ENCODE data around the gene SIAH1.
"Not testable (repeated sequence)": the region's sequence is repeated elsewhere in the genome, so short reads cannot be mapped to it uniquely, and the experiment has no call there.

The SIAH1 gene

GRCh38 chr16:48378836-48379235 is 6.4 kb downstream of the SIAH1 start:
- Histone ChIP-seq H3K36me3 (ENCODE audit: control insufficient read depth, insufficient read depth, low read length) (no peaks in the 10 kb centered on the region), H3K4me1 (ENCODE audit: control insufficient read depth, insufficient read depth, low read length, poor library complexity, severe bottlenecking) (peaks cover 8% of the 10 kb centered on the region), H3K27ac (ENCODE audit: insufficient read depth, low read length, poor library complexity, severe bottlenecking) (no peak overlapping the region), H3K9me3 (ENCODE audit: control insufficient read depth, low read length) (no peaks in the 10 kb centered on the region), H3K4me3 (ENCODE audit: insufficient read depth, low read depth, low read length, poor library complexity, severe bottlenecking) (no peak overlapping the region), H3K27me3 (replicated peaks; ENCODE audit: control insufficient read depth, insufficient read depth, low read length, poor library complexity, severe bottlenecking) (no peaks in the 10 kb centered on the region)
- no peak for DNase-seq

GRCh38 chr16:48378276-48378675 is 6.9 kb downstream of the SIAH1 start:
- no peaks in the 10 kb centered on the region for H3K9me3 ChIP-seq (ENCODE audit: control insufficient read depth, low read length)
- H3K36me3 ChIP-seq (ENCODE audit: control insufficient read depth, insufficient read depth, low read length) = no peaks in the 10 kb centered on the region
- H3K4me3 ChIP-seq (ENCODE audit: insufficient read depth, low read depth, low read length, poor library complexity, severe bottlenecking) = no peak overlapping the region
- DNase-seq = no peak
- H3K4me1 ChIP-seq (ENCODE audit: control insufficient read depth, insufficient read depth, low read length, poor library complexity, severe bottlenecking) = peaks cover 2% of the 10 kb centered on the region
- no peaks in the 10 kb centered on the region for H3K27me3 ChIP-seq (replicated peaks; ENCODE audit: control insufficient read depth, insufficient read depth, low read length, poor library complexity, severe bottlenecking)
- H3K27ac ChIP-seq (ENCODE audit: insufficient read depth, low read length, poor library complexity, severe bottlenecking) = no peak overlapping the region

DNA sequence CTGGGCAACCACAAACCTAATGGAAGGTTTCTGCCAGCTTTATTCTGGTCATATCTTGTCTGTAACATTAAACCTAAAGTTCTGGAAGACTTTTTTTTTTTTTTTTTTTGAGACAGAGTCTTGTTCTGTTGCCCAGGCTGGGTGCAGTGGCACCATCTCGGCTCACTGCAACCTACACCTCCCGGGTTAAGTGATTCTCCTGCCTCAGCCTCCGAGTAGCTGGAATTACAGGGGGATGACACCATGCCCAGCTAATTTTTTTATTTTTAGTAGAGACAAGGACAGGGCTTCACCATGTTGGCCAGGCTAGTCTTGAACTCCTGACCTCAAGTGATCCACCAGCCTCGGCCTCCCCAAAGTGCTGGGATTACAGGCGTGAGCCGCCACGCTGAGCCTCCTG is 7.9 kb downstream of the SIAH1 start:
- not testable (repeated sequence) for H3K27ac ChIP-seq (ENCODE audit: insufficient read depth, low read length, poor library complexity, severe bottlenecking); H3K9me3 ChIP-seq (ENCODE audit: control insufficient read depth, low read length); DNase-seq; H3K36me3 ChIP-seq (ENCODE audit: control insufficient read depth, insufficient read depth, low read length); H3K4me1 ChIP-seq (ENCODE audit: control insufficient read depth, insufficient read depth, low read length, poor library complexity, severe bottlenecking); H3K27me3 ChIP-seq (replicated peaks; ENCODE audit: control insufficient read depth, insufficient read depth, low read length, poor library complexity, severe bottlenecking); H3K4me3 ChIP-seq (ENCODE audit: insufficient read depth, low read depth, low read length, poor library complexity, severe bottlenecking)

DNA sequence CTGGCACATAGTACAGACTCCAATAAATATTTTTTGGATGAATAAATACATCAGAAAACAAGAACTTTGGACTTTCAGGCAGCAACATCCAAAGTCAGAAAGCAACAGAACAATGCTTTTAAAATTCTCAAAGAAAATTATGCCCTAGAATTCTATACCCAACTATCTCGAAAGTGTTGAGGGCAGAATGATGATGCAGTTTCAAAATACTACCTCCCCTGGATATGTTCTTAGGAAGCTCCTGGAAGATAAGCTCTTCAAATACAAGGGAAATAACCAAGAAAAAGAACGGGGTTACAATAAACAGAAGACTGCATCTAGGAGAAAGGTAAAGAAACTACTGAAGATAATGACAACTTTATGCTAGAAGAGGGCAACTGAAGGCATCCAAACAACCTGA is 11.0 kb downstream of the SIAH1 start:
- Histone ChIP-seq H3K27me3 (replicated peaks; ENCODE audit: control insufficient read depth, insufficient read depth, low read length, poor library complexity, severe bottlenecking) (no peaks in the 10 kb centered on the region), H3K27ac (ENCODE audit: insufficient read depth, low read length, poor library complexity, severe bottlenecking) (no peak overlapping the region), H3K36me3 (ENCODE audit: control insufficient read depth, insufficient read depth, low read length) (no peaks in the 10 kb centered on the region), H3K4me3 (ENCODE audit: insufficient read depth, low read depth, low read length, poor library complexity, severe bottlenecking) (no peak overlapping the region), H3K9me3 (ENCODE audit: control insufficient read depth, low read length) (no peaks in the 10 kb centered on the region), H3K4me1 (ENCODE audit: control insufficient read depth, insufficient read depth, low read length, poor library complexity, severe bottlenecking) (no peaks in the 10 kb centered on the region)
- DNase-seq = no peak

DNA sequence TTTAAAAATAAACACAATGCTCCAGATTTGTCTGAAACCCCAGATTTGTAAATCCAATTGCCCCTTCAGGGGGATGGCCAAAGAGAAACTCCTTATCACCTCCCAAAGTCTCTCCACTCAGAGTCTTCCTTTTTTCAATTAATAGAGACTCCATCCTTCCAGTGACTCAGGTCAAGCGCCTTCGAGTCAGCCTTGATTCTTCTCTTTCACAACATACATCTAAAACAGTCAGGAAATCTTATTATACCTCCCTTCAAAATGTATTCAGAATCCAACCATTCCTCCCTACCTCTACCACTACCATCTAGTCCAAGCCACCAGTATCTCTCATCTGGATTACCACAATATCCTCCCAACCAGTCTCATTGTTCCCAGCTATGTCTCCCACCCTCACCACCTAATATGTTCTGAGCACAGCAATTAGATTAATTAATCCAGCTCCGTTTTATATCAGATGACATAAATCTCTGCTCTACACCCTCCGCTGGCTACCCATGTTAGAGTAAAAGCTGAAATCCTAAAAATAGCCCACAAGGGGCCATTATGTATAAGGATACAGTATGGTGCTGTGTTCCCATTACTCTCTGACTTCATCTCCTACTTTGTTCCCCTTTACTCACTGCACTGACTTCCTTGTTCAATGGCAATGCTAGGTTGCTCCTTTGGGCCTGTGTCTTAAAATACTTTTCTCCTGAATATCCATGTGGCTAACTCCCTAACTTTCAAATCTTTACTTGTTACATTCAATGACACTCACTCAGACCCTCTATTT is 11.8 kb downstream of the SIAH1 start:
- no peak overlapping the region for H3K27ac ChIP-seq (ENCODE audit: insufficient read depth, low read length, poor library complexity, severe bottlenecking)
- H3K9me3 ChIP-seq (ENCODE audit: control insufficient read depth, low read length) = no peaks in the 10 kb centered on the region
- no peak overlapping the region for H3K4me3 ChIP-seq (ENCODE audit: insufficient read depth, low read depth, low read length, poor library complexity, severe bottlenecking)
- DNase-seq = no peak
- H3K36me3 ChIP-seq (ENCODE audit: control insufficient read depth, insufficient read depth, low read length) = no peaks in the 10 kb centered on the region
- H3K4me1 ChIP-seq (ENCODE audit: control insufficient read depth, insufficient read depth, low read length, poor library complexity, severe bottlenecking) = no peaks in the 10 kb centered on the region
- no peaks in the 10 kb centered on the region for H3K27me3 ChIP-seq (replicated peaks; ENCODE audit: control insufficient read depth, insufficient read depth, low read length, poor library complexity, severe bottlenecking)

- Histone ChIP-seq H3K27me3 (replicated peaks; ENCODE audit: control insufficient read depth, insufficient read depth, low read length, poor library complexity, severe bottlenecking) (no peaks in the 10 kb centered on the region), H3K4me3 (ENCODE audit: insufficient read depth, low read depth, low read length, poor library complexity, severe bottlenecking) (no peak overlapping the region), H3K27ac (ENCODE audit: insufficient read depth, low read length, poor library complexity, severe bottlenecking) (no peak overlapping the region), H3K9me3 (ENCODE audit: control insufficient read depth, low read length) (no peaks in the 10 kb centered on the region), H3K4me1 (ENCODE audit: control insufficient read depth, insufficient read depth, low read length, poor library complexity, severe bottlenecking) (no peaks in the 10 kb centered on the region), H3K36me3 (ENCODE audit: control insufficient read depth, insufficient read depth, low read length) (no peaks in the 10 kb centered on the region)
- DNase-seq = no peak
These were observed 12.5 kb downstream of the SIAH1 start for GRCh38 chr16:48372744-48373143.

- Histone ChIP-seq H3K9me3 (ENCODE audit: control insufficient read depth, low read length) (no peaks in the 10 kb centered on the region), H3K27ac (ENCODE audit: insufficient read depth, low read length, poor library complexity, severe bottlenecking) (no peak overlapping the region), H3K4me3 (ENCODE audit: insufficient read depth, low read depth, low read length, poor library complexity, severe bottlenecking) (no peak overlapping the region), H3K4me1 (ENCODE audit: control insufficient read depth, insufficient read depth, low read length, poor library complexity, severe bottlenecking) (peaks cover 7% of the 10 kb centered on the region), H3K36me3 (ENCODE audit: control insufficient read depth, insufficient read depth, low read length) (no peaks in the 10 kb centered on the region), H3K27me3 (replicated peaks; ENCODE audit: control insufficient read depth, insufficient read depth, low read length, poor library complexity, severe bottlenecking) (no peaks in the 10 kb centered on the region)
- no peak for DNase-seq
These were observed 13.8 kb downstream of the SIAH1 start for GRCh38 chr16:48371393-48371780.

DNA sequence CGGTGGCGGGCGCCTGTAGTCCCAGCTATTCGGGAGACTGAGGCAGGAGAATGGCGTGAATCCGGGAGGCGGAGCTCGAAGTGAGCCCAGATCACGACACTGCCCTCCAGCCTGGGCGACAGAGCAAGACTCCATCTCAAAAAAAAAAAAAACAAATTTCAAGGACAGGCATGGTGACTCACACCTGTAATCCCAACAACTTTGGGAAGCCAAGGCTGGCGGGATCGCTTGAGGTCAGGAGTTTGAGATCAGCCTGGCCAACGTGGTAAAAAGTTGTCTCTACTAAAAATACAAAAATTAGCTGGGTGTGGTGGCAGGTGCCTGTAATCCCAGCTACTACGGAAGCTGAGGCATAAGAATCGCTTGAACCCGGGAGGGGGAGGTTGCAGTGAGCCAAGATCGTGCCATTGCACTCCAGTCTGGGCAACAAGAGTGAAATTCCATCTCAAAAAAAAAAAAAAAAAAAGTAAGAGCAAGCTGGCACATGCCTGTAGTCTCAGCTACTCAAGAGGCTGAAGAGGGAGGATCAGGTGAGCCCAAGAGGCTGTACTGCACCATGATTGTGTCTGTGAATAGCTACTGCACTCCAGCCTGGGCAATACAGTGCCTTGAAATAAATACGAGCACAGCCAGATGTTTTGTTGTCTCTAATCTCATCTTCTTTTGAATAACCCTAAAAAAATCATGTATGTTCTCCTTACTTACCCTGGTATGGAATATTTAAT is 14.4 kb downstream of the SIAH1 start:
- DNase-seq = not testable (repeated sequence)

GRCh38 chr16:48370229-48370628 is 15.0 kb downstream of the SIAH1 start:
- Histone ChIP-seq H3K4me3 (ENCODE audit: insufficient read depth, low read depth, low read length, poor library complexity, severe bottlenecking) (no peak overlapping the region), H3K36me3 (ENCODE audit: control insufficient read depth, insufficient read depth, low read length) (no peaks in the 10 kb centered on the region), H3K9me3 (ENCODE audit: control insufficient read depth, low read length) (no peaks in the 10 kb centered on the region), H3K27ac (ENCODE audit: insufficient read depth, low read length, poor library complexity, severe bottlenecking) (no peak overlapping the region), H3K4me1 (ENCODE audit: control insufficient read depth, insufficient read depth, low read length, poor library complexity, severe bottlenecking) (peaks cover 11% of the 10 kb centered on the region), H3K27me3 (replicated peaks; ENCODE audit: control insufficient read depth, insufficient read depth, low read length, poor library complexity, severe bottlenecking) (no peaks in the 10 kb centered on the region)
- DNase-seq = no peak

More for the DNA sequence above, 14.4 kb downstream of the SIAH1 start:
- H3K27me3 ChIP-seq (replicated peaks; ENCODE audit: control insufficient read depth, insufficient read depth, low read length, poor library complexity, severe bottlenecking); H3K27ac ChIP-seq (ENCODE audit: insufficient read depth, low read length, poor library complexity, severe bottlenecking); H3K9me3 ChIP-seq (ENCODE audit: control insufficient read depth, low read length); H3K4me3 ChIP-seq (ENCODE audit: insufficient read depth, low read depth, low read length, poor library complexity, severe bottlenecking); H3K36me3 ChIP-seq (ENCODE audit: control insufficient read depth, insufficient read depth, low read length); H3K4me1 ChIP-seq (ENCODE audit: control insufficient read depth, insufficient read depth, low read length, poor library complexity, severe bottlenecking): not testable (repeated sequence)

DNA sequence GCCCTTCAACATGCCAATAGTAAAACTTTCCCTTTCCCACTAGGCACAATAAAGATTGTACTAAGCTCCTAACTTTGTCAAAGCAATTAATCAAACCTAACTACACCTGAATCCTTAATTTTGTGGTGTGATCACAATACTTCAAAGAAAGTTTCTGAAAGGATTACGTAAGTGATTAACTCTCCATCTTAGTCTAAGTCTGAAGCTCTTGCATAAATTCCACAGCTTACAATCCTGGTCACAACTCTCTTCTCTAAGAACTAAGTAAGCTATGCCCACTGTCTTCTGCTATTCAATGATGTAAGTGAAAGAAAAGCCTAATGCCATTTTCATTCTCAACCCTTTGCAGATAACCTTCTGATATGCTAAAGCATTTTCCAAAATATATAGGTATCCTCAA is 15.4 kb downstream of the SIAH1 start:
- Histone ChIP-seq H3K27ac (ENCODE audit: insufficient read depth, low read length, poor library complexity, severe bottlenecking) (no peak overlapping the region), H3K36me3 (ENCODE audit: control insufficient read depth, insufficient read depth, low read length) (no peaks in the 10 kb centered on the region), H3K9me3 (ENCODE audit: control insufficient read depth, low read length) (no peaks in the 10 kb centered on the region), H3K4me1 (ENCODE audit: control insufficient read depth, insufficient read depth, low read length, poor library complexity, severe bottlenecking) (peaks cover 12% of the 10 kb centered on the region), H3K4me3 (ENCODE audit: insufficient read depth, low read depth, low read length, poor library complexity, severe bottlenecking) (no peak overlapping the region), H3K27me3 (replicated peaks; ENCODE audit: control insufficient read depth, insufficient read depth, low read length, poor library complexity, severe bottlenecking) (no peaks in the 10 kb centered on the region)
- DNase-seq = no peak
